GM23248 (cell line): ENCODE measurements around the gene FGGY. TPM values are rescaled to one million over a fixed set of nuclear protein-coding genes. Genes with fewer than 3 reads are reported as not detected.
A peak's percentile ranks its signal among the peaks of the same experiment; 100 is the strongest.
"Not testable (repeated sequence)": the region's sequence is repeated elsewhere in the genome, so short reads cannot be mapped to it uniquely, and the experiment has no call there.

Experiments used
- DNase-seq: peaks from one replicate; pipeline ENCODE4 v3.0.0-alpha.2; 2015
- H2AFZ ChIP-seq: fragments of 200-600 bp; sonication (generic); 2 replicates; pipeline ENCODE4 v1.6.1; 2016; ENCODE audit warnings: antibody characterized with exemption
- H3F3A ChIP-seq: fragments of 200-600 bp; sonication (generic); 2 replicates; pipeline ENCODE4 v1.6.1; 2016; ENCODE audit warnings: mild to moderate bottlenecking, antibody characterized with exemption, mixed run types; ENCODE audit not compliant: insufficient read depth
- H3K27ac ChIP-seq: fragments of 200-600 bp; sonication (generic); 2 replicates; pipeline ENCODE4 v1.5.1; 2016; ENCODE audit warnings: mild to moderate bottlenecking
- H3K27me3 ChIP-seq: fragments of 200-600 bp; sonication (generic); replicated peaks from 2 replicates; pipeline ENCODE4 v1.6.1; 2016; ENCODE audit warnings: mild to moderate bottlenecking; ENCODE audit not compliant: insufficient read depth
- H3K36me3 ChIP-seq: fragments of 200-600 bp; sonication (generic); 2 replicates; pipeline ENCODE4 v1.6.1; 2016; ENCODE audit warnings: low read depth, mild to moderate bottlenecking
- H3K4me1 ChIP-seq: fragments of 200-600 bp; sonication (generic); 2 replicates; pipeline ENCODE4 v1.6.1; 2016; ENCODE audit warnings: mild to moderate bottlenecking; ENCODE audit not compliant: insufficient read depth
- H3K4me2 ChIP-seq: fragments of 200-600 bp; sonication (generic); one replicate; pipeline ENCODE4 v1.6.1; 2016; ENCODE audit warnings: mild to moderate bottlenecking; ENCODE audit not compliant: unreplicated experiment
- H3K4me3 ChIP-seq: fragments of 200-600 bp; sonication (generic); 2 replicates; pipeline ENCODE4 v1.5.1; 2016; ENCODE audit warnings: mild to moderate bottlenecking
- H3K79me2 ChIP-seq: fragments of 200-600 bp; sonication (generic); 2 replicates; pipeline ENCODE4 v1.6.1; 2016; ENCODE audit warnings: mild to moderate bottlenecking; ENCODE audit not compliant: insufficient read depth
- H3K9ac ChIP-seq: fragments of 200-600 bp; sonication (generic); 2 replicates; pipeline ENCODE4 v1.6.1; 2016; ENCODE audit warnings: mild to moderate bottlenecking
- H3K9me2 ChIP-seq: fragments of 200-600 bp; sonication (generic); 2 replicates; pipeline ENCODE4 v1.6.1; 2016; ENCODE audit warnings: mixed run types, mild to moderate bottlenecking, moderate library complexity; ENCODE audit not compliant: insufficient read depth
- H3K9me3 ChIP-seq: fragments of 200-600 bp; sonication (generic); one replicate; pipeline ENCODE4 v1.6.1; 2017; ENCODE audit warnings: low read depth
- H4K20me1 ChIP-seq: fragments of 200-600 bp; sonication (generic); 2 replicates; pipeline ENCODE4 v1.6.0; 2016; ENCODE audit not compliant: insufficient read depth
- EZH2 ChIP-seq: fragments of 200-600 bp; sonication (generic); IDR thresholded peaks from 2 replicates; pipeline ENCODE4 v1.6.1; 2018; ENCODE audit warnings: antibody characterized with exemption, mild to moderate bottlenecking; ENCODE audit not compliant: insufficient read depth, poor library complexity, severe bottlenecking
- EZH2phosphoT487 ChIP-seq: fragments of 200-600 bp; sonication (generic); IDR thresholded peaks from 2 replicates; pipeline ENCODE4 v1.6.1; 2018; ENCODE audit warnings: antibody characterized with exemption, moderate library complexity, mild to moderate bottlenecking, low read depth; ENCODE audit not compliant: insufficient read depth
- WGBS, 2 experiments: methylation state at CpG; one replicate each; pipeline ENCODE4 v1.1.6; 2015 to 2017; ENCODE audit warnings: low lambda C conversion rate in 2 of 2, low coverage in 1 of 2; ENCODE audit errors: missing lambda C conversion rate in 2 of 2; 5-methylcytosine and 5-hydroxymethylcytosine counted together
- in situ Hi-C: fragments of 300-500 bp; cut with MboI; formaldehyde crosslinking; loops from 2 replicates; pipeline ENCODE4 v1.15.0; 2020
- polyA plus RNA-seq: library from polyadenylated mRNA; unstranded; fragments of >200 nt; fragmentation: Nextera tagmentation; extraction: Ambion mirVana; gene quantifications from 2 replicates; pipeline ENCODE4 v1.2.1, GENCODE V29; 2016
- total RNA-seq: library from RNA; depleted of rRNA; stranded (reverse); fragments of >200 nt; shearing (Covaris generic); gene quantifications from 2 replicates; pipeline ENCODE4 v1.2.3, GENCODE V29; 2014

FGGY gene
- total and polyA plus RNA-seq, 2 experiments from 2014 or later, result 12.8 to 16.9 TPM

DNA sequence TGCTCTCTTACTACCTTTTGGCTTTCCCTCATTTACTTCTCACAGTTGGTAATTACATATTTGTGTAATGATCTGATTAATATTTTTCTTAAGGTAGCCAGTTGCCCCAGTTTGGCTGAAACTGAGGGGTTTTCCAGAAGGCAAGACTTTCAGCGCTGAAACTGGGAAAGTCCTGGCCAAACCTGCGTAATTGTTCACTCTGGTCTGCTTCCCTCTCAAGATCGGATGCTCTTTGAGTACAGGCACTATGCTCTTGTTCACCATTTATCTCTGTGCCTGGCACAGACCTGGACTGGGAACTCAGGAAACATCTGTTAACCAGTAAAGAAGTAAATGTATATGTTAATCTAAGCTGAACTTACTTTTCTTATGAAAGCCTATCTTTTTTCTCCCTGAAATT is 308.3 kb downstream of the FGGY start:
- Histone ChIP-seq H3K4me2 (no peak overlapping the region), H3K27ac (no peak overlapping the region), H3K79me2 (no peaks in the 10 kb centered on the region), H3K9ac (no peak overlapping the region), H3F3A (peaks cover 14% of the 10 kb centered on the region), H3K9me3 (no peaks in the 10 kb centered on the region), H3K9me2 (no peaks in the 10 kb centered on the region), H2AFZ (no peak overlapping the region), H4K20me1 (no peaks in the 10 kb centered on the region), H3K27me3 (no peaks in the 10 kb centered on the region), H3K4me1 (peaks cover 22% of the 10 kb centered on the region), H3K4me3 (no peak overlapping the region), H3K36me3 (no peaks in the 10 kb centered on the region)
- in situ Hi-C loops, result no loop called here
- 97 to 100% methylated on average over 3 of the region's 3 CpGs for WGBS, 2 experiments
- no peak for TF ChIP-seq EZH2phosphoT487
- no peak for DNase-seq

DNA sequence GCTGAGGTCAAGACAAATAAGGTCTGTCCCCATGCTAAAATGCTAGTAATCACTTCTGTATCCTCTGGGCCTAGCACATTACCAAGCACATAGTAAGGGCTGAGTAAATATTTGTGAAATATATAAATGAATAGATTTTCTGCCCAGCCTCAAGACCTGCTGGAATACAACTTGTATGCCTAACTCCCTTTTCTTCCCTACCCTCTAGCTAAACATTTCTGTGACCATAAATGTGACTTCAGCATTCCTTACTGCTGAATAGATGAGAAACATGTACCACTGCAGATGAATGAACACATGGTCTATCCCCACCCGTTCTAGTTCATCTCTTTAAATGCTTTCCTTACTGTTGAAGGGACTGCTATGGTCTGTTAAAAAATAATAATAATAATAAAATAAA is 308.9 kb downstream of the FGGY start:
- Histone ChIP-seq H3K27ac (no peak overlapping the region), H3K9me2 (no peaks in the 10 kb centered on the region), H2AFZ (no peak overlapping the region), H3K27me3 (no peaks in the 10 kb centered on the region), H3K9ac (no peak overlapping the region), H3F3A (peaks cover 8% of the 10 kb centered on the region), H3K4me1 (peaks cover 19% of the 10 kb centered on the region), H3K36me3 (no peaks in the 10 kb centered on the region), H3K4me2 (no peak overlapping the region), H3K79me2 (no peaks in the 10 kb centered on the region), H3K4me3 (no peak overlapping the region), H3K9me3 (no peaks in the 10 kb centered on the region), H4K20me1 (no peaks in the 10 kb centered on the region)
- DNase-seq, result peak; percentile 47
- 38 to 42% methylated on average over 1 of the region's 1 CpG for WGBS, 2 experiments
- TF ChIP-seq EZH2 (no peak), EZH2phosphoT487 (no peak)
- in situ Hi-C loops, result no loop called here

DNA sequence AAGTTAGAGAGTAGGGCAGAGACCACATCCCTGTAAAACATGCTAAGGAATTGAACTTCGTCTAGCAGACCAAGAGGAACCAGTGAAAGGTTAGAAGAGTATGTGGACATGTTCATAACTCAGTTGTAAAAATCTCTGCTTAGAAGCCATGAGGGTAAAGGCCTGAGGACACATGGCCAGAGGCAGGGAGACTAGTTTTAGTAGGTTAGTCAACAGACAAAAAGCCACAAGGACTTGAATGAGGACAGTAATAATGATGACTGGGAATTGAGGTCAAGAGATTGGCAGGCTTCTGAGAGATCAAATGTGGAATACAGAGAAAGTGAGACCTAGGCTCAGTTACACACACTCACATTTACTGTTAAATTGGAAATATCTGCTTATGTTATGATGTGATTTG is 312.4 kb downstream of the FGGY start:
- WGBS, 2 experiments, result 82 to 93% methylated on average over 1 of the region's 1 CpG
- peaks cover 8% of the 10 kb centered on the region; the same call in 1 of the 2 replicates for H3K4me1 ChIP-seq
- in situ Hi-C loops, result no loop called here
- no peaks in the 10 kb centered on the region for H4K20me1 ChIP-seq
- no peaks in the 10 kb centered on the region for H3K36me3 ChIP-seq
- H3K79me2 ChIP-seq, result no peaks in the 10 kb centered on the region
- H3K27me3 ChIP-seq, result no peaks in the 10 kb centered on the region
- no peak overlapping the region for H2AFZ ChIP-seq
- H3K4me2 ChIP-seq, result no peak overlapping the region
- H3K9me3 ChIP-seq, result no peaks in the 10 kb centered on the region
- no peak overlapping the region for H3K4me3 ChIP-seq
- no peaks in the 10 kb centered on the region for H3K9me2 ChIP-seq
- TF ChIP-seq EZH2, result no peak
- TF ChIP-seq EZH2phosphoT487, result no peak
- H3F3A ChIP-seq, result no peaks in the 10 kb centered on the region
- H3K27ac ChIP-seq, result no peak overlapping the region
- H3K9ac ChIP-seq, result no peak overlapping the region
- DNase-seq, result no peak

DNA sequence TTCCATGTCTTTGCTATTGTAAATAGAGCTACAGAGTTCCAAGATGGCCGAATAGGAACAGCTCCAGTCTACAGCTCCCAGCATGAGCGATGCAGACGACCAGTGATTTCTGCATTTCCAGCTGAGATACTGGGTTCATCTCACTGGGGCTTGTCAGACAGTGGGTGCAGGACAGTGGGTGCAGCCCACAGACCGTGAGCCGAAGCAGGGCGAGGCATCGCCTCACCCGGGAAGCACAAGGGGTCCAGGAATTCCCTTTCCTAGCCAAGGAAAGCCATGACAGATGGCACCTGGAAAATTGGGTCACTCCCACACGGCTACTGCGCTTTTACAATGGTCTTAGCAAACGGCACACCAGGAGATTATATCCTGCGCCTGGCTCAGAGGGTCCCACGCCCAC is 313.6 kb downstream of the FGGY start:
- H3K4me1 ChIP-seq, H3K9ac ChIP-seq, H3K4me2 ChIP-seq, H3K79me2 ChIP-seq, H3K9me2 ChIP-seq, H3K27ac ChIP-seq, H3K27me3 ChIP-seq, H4K20me1 ChIP-seq, H3K4me3 ChIP-seq, DNase-seq, H2AFZ ChIP-seq, H3F3A ChIP-seq, H3K36me3 ChIP-seq, H3K9me3 ChIP-seq, in situ Hi-C loops: not testable (repeated sequence)
- 94 to 96% methylated on average over 13 of the region's 13 CpGs for WGBS, 2 experiments

DNA sequence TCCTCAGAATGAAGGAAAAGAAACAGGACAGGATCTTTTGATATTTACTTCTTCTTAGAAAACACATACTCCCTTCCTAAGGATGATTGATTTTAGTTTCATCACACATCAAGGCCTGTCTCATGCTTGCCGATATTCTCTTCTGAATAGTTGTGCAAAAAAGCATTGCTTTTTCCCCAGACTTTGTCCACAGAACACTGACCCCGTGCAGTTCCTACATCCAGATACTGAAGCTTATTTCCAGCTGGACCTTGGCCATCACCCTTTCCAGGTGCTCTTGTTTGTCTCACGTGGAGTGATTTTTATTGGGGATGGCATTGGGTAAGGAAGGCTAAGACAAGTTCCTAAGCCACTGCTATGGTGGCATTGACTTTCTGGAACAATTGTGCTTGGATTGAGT is 320.5 kb downstream of the FGGY start:
- in situ Hi-C loops, result no loop called here
- Histone ChIP-seq H3K9me2 (no peaks in the 10 kb centered on the region; the same call in 1 of the 2 replicates), H3F3A (no peaks in the 10 kb centered on the region), H3K4me2 (no peak overlapping the region), H3K4me1 (no peaks in the 10 kb centered on the region), H3K27ac (no peak overlapping the region), H3K79me2 (no peaks in the 10 kb centered on the region), H3K9ac (no peak overlapping the region), H3K9me3 (no peaks in the 10 kb centered on the region), H2AFZ (no peak overlapping the region), H4K20me1 (no peaks in the 10 kb centered on the region), H3K4me3 (no peak overlapping the region), H3K36me3 (no peaks in the 10 kb centered on the region), H3K27me3 (no peaks in the 10 kb centered on the region)
- WGBS, 2 experiments, result 86 to 92% methylated on average over 3 of the region's 3 CpGs
- TF ChIP-seq EZH2phosphoT487 (no peak), EZH2 (no peak)
- DNase-seq, result no peak
